ENCODE results near the gene DNM1L.
"Not testable (repeated sequence)": the region's sequence is repeated elsewhere in the genome, so short reads cannot be mapped to it uniquely, and the experiment has no call there.

Gene DNM1L

GRCh38 chr12:32679920-32680237 is 778 bp downstream of the DNM1L start:
- Mint-ChIP-seq H3K9me3 (no peaks in the 10 kb centered on the region), H3K27ac (peak overlapping the region; percentile 85 to 94), H3K4me3 (peak overlapping the region; percentile 90 to 91), H3K27me3 (no peaks in the 10 kb centered on the region), H3K36me3 (ENCODE audit: insufficient read depth) (peaks cover 7% of the 10 kb centered on the region), H3K4me1 (ENCODE audit: low read depth in 2 of 2) (peaks cover 8 to 19% of the 10 kb centered on the region in 2 donors)
- ATAC-seq (replicated peaks) (no peak), DNase-seq (no peak)

GRCh38 chr12:32680787-32681186 is 1.7 kb downstream of the DNM1L start:
- Mint-ChIP-seq H3K4me3 (peak overlapping the region in 1 of 2 donors; percentile 90), H3K36me3 (ENCODE audit: insufficient read depth) (peaks cover 16% of the 10 kb centered on the region), H3K9me3 (no peaks in the 10 kb centered on the region), H3K4me1 (ENCODE audit: low read depth in 2 of 2) (peaks cover 11 to 19% of the 10 kb centered on the region in 2 donors), H3K27me3 (no peaks in the 10 kb centered on the region), H3K27ac (no peak overlapping the region)
- no peak for ATAC-seq (replicated peaks)
- DNase-seq: no peak

- H3K27me3 Mint-ChIP-seq: no peaks in the 10 kb centered on the region
- H3K4me1 Mint-ChIP-seq (ENCODE audit: low read depth in 2 of 2): peaks cover 11 to 22% of the 10 kb centered on the region in 2 donors
- H3K27ac Mint-ChIP-seq: no peak overlapping the region
- H3K4me3 Mint-ChIP-seq: no peak overlapping the region
- peaks cover 17% of the 10 kb centered on the region for H3K36me3 Mint-ChIP-seq (ENCODE audit: insufficient read depth)
- no peaks in the 10 kb centered on the region for H3K9me3 Mint-ChIP-seq
- no peak for DNase-seq
- no peak for ATAC-seq (replicated peaks)
Observed at GRCh38 chr12:32681272-32681671, 2.2 kb downstream of the DNM1L start.

GRCh38 chr12:32686340-32686739 is 7.2 kb downstream of the DNM1L start:
- peak overlapping the region in 1 of 2 donors; percentile 32 for H3K27ac Mint-ChIP-seq
- H3K4me3 Mint-ChIP-seq: no peak overlapping the region
- H3K27me3 Mint-ChIP-seq: no peaks in the 10 kb centered on the region
- H3K36me3 Mint-ChIP-seq (ENCODE audit: insufficient read depth): peaks cover 17% of the 10 kb centered on the region
- peaks cover 23 to 37% of the 10 kb centered on the region in 2 donors for H3K4me1 Mint-ChIP-seq (ENCODE audit: low read depth in 2 of 2)
- DNase-seq: no peak
- ATAC-seq (replicated peaks): no peak
- no peaks in the 10 kb centered on the region for H3K9me3 Mint-ChIP-seq

GRCh38 chr12:32688786-32689185 is 9.7 kb downstream of the DNM1L start:
- no peak overlapping the region for H3K4me3 Mint-ChIP-seq

GRCh38 chr12:32690927-32691326 is 11.8 kb downstream of the DNM1L start:
- ATAC-seq (replicated peaks) (no peak), DNase-seq (no peak)
- Mint-ChIP-seq H3K27ac (no peak overlapping the region), H3K4me3 (no peak overlapping the region), H3K4me1 (ENCODE audit: low read depth in 2 of 2) (peaks cover 32 to 55% of the 10 kb centered on the region in 2 donors), H3K36me3 (ENCODE audit: insufficient read depth) (no peaks in the 10 kb centered on the region), H3K27me3 (no peaks in the 10 kb centered on the region), H3K9me3 (no peaks in the 10 kb centered on the region)

More at GRCh38 chr12:32688786-32689185, 9.7 kb downstream of the DNM1L start:
- H3K27me3 Mint-ChIP-seq: no peaks in the 10 kb centered on the region
- no peak overlapping the region for H3K27ac Mint-ChIP-seq
- H3K9me3 Mint-ChIP-seq: no peaks in the 10 kb centered on the region
- peaks cover 15% of the 10 kb centered on the region for H3K36me3 Mint-ChIP-seq (ENCODE audit: insufficient read depth)
- peaks cover 25 to 45% of the 10 kb centered on the region in 2 donors for H3K4me1 Mint-ChIP-seq (ENCODE audit: low read depth in 2 of 2)
- ATAC-seq (replicated peaks): no peak
- no peak for DNase-seq

- no peaks in the 10 kb centered on the region for H3K36me3 Mint-ChIP-seq (ENCODE audit: insufficient read depth)
- no peak overlapping the region for H3K4me3 Mint-ChIP-seq
- no peaks in the 10 kb centered on the region for H3K27me3 Mint-ChIP-seq
- no peaks in the 10 kb centered on the region for H3K9me3 Mint-ChIP-seq
- H3K27ac Mint-ChIP-seq: no peak overlapping the region
- DNase-seq (no peak), ATAC-seq (replicated peaks) (no peak)
- peaks cover 27 to 45% of the 10 kb centered on the region in 2 donors for H3K4me1 Mint-ChIP-seq (ENCODE audit: low read depth in 2 of 2)
Observed at GRCh38 chr12:32692358-32692757, 13.3 kb downstream of the DNM1L start.

GRCh38 chr12:32693036-32693435 is 13.9 kb downstream of the DNM1L start:
- no peaks in the 10 kb centered on the region for H3K9me3 Mint-ChIP-seq
- no peaks in the 10 kb centered on the region for H3K36me3 Mint-ChIP-seq (ENCODE audit: insufficient read depth)
- no peak overlapping the region for H3K27ac Mint-ChIP-seq
- no peak for ATAC-seq (replicated peaks)
- H3K4me3 Mint-ChIP-seq: no peak overlapping the region
- no peak for DNase-seq
- H3K4me1 Mint-ChIP-seq (ENCODE audit: low read depth in 2 of 2): peaks cover 25 to 43% of the 10 kb centered on the region in 2 donors
- H3K27me3 Mint-ChIP-seq: no peaks in the 10 kb centered on the region

- Mint-ChIP-seq H3K36me3 (ENCODE audit: insufficient read depth) (peaks cover 6% of the 10 kb centered on the region), H3K4me3 (no peak overlapping the region), H3K27ac (peak overlapping the region in 1 of 2 donors; percentile 16), H3K4me1 (ENCODE audit: low read depth in 2 of 2) (peaks cover 14 to 35% of the 10 kb centered on the region in 2 donors), H3K9me3 (no peaks in the 10 kb centered on the region), H3K27me3 (no peaks in the 10 kb centered on the region)
- ATAC-seq (replicated peaks) (no peak), DNase-seq (no peak)
Observed at GRCh38 chr12:32695787-32696186, 16.7 kb downstream of the DNM1L start.

- no peak for ATAC-seq (replicated peaks)
- Mint-ChIP-seq H3K4me3 (no peak overlapping the region), H3K27me3 (no peaks in the 10 kb centered on the region), H3K4me1 (ENCODE audit: low read depth in 2 of 2) (peaks cover 14 to 25% of the 10 kb centered on the region in 2 donors), H3K27ac (peak overlapping the region; percentile 7 to 46), H3K36me3 (ENCODE audit: insufficient read depth) (peaks cover 15% of the 10 kb centered on the region), H3K9me3 (no peaks in the 10 kb centered on the region)
- no peak for DNase-seq
Observed at GRCh38 chr12:32697445-32697844, 18.3 kb downstream of the DNM1L start.

GRCh38 chr12:32698285-32698684 is 19.2 kb downstream of the DNM1L start:
- no peak for ATAC-seq (replicated peaks)
- Mint-ChIP-seq H3K36me3 (ENCODE audit: insufficient read depth) (peaks cover 18% of the 10 kb centered on the region), H3K4me1 (ENCODE audit: low read depth in 2 of 2) (peaks cover 14 to 28% of the 10 kb centered on the region in 2 donors), H3K27ac (peak overlapping the region in 1 of 2 donors; percentile 31), H3K27me3 (no peaks in the 10 kb centered on the region), H3K9me3 (no peaks in the 10 kb centered on the region), H3K4me3 (no peak overlapping the region)
- DNase-seq: no peak

- ATAC-seq (replicated peaks); H3K4me3 Mint-ChIP-seq; DNase-seq; H3K9me3 Mint-ChIP-seq; H3K27ac Mint-ChIP-seq; H3K27me3 Mint-ChIP-seq: not testable (repeated sequence)
- H3K4me1 Mint-ChIP-seq (ENCODE audit: low read depth in 2 of 2): peaks cover 8 to 24% of the 10 kb centered on the region in 2 donors
- peaks cover 18% of the 10 kb centered on the region for H3K36me3 Mint-ChIP-seq (ENCODE audit: insufficient read depth)
Observed at GRCh38 chr12:32699437-32699836, 20.3 kb downstream of the DNM1L start.

GRCh38 chr12:32702473-32702872 is 23.4 kb downstream of the DNM1L start:
- Mint-ChIP-seq H3K4me1 (ENCODE audit: low read depth in 2 of 2) (peaks cover 0 to 11% of the 10 kb centered on the region in 2 donors), H3K27me3 (no peaks in the 10 kb centered on the region), H3K36me3 (ENCODE audit: insufficient read depth) (peaks cover 23% of the 10 kb centered on the region), H3K27ac (no peak overlapping the region), H3K9me3 (no peaks in the 10 kb centered on the region), H3K4me3 (no peak overlapping the region)
- no peak for DNase-seq
- no peak for ATAC-seq (replicated peaks)

GRCh38 chr12:32702946-32703345 is 23.8 kb downstream of the DNM1L start:
- no peak for DNase-seq
- peaks cover 0 to 9% of the 10 kb centered on the region in 2 donors for H3K4me1 Mint-ChIP-seq (ENCODE audit: low read depth in 2 of 2)
- ATAC-seq (replicated peaks): no peak

GRCh38 chr12:32705783-32706182 is 26.7 kb downstream of the DNM1L start:
- Mint-ChIP-seq H3K36me3 (ENCODE audit: insufficient read depth) (peaks cover 24% of the 10 kb centered on the region), H3K4me1 (ENCODE audit: low read depth in 2 of 2) (peaks cover 0 to 6% of the 10 kb centered on the region in 2 donors), H3K27ac (no peak overlapping the region), H3K4me3 (no peak overlapping the region), H3K27me3 (no peaks in the 10 kb centered on the region), H3K9me3 (no peaks in the 10 kb centered on the region)
- no peak for ATAC-seq (replicated peaks)
- DNase-seq: no peak

More at GRCh38 chr12:32702946-32703345, 23.8 kb downstream of the DNM1L start:
- peaks cover 27% of the 10 kb centered on the region for H3K36me3 Mint-ChIP-seq (ENCODE audit: insufficient read depth)
- no peaks in the 10 kb centered on the region for H3K27me3 Mint-ChIP-seq
- H3K4me3 Mint-ChIP-seq: no peak overlapping the region
- no peaks in the 10 kb centered on the region for H3K9me3 Mint-ChIP-seq
- H3K27ac Mint-ChIP-seq: no peak overlapping the region

Measured in effector memory CD8-positive, alpha-beta T cell (primary cell).